Erythroblast (primary cell): Measurements from ENCODE around the gene SPATA18.

Experiments used
- GATA1 ChIP-seq: IDR thresholded peaks from 2 replicates; pipeline ENCODE4 v1.6.1; 2011; ENCODE audit warnings: low read depth, mild to moderate bottlenecking, control low read depth, low read length, moderate library complexity
- POLR2A ChIP-seq: IDR thresholded peaks from 2 replicates; pipeline ENCODE4 v1.6.1; 2011; ENCODE audit warnings: mild to moderate bottlenecking, low read length

- TF ChIP-seq POLR2A (no peak), GATA1 (no peak)
Observed at GRCh38 chr4:52004414-52004813, 46.7 kb upstream of the SPATA18 start.
